Measurements from ENCODE around the gene TCF4.

TCF4 gene

GRCh38 chr18:55494441-55494840 lies 93.6 kb downstream of the TCF4 start:
- no peak overlapping the region for H3K4me3 ChIP-seq (ENCODE audit: low read length)

GRCh38 chr18:55491616-55492015 lies 96.4 kb downstream of the TCF4 start:
- no peaks in the 10 kb centered on the region for H3K4me1 ChIP-seq (ENCODE audit: control insufficient read depth, insufficient read depth, low read length)
- H3K36me3 ChIP-seq (ENCODE audit: control insufficient read depth, insufficient read depth, low read length) = no peaks in the 10 kb centered on the region
- no peaks in the 10 kb centered on the region for H3K27me3 ChIP-seq (ENCODE audit: control insufficient read depth, insufficient read depth, low read length)
- H3K9ac ChIP-seq (ENCODE audit: low read length) = no peak overlapping the region
- no peaks in the 10 kb centered on the region for H3K9me3 ChIP-seq (ENCODE audit: control insufficient read depth, low read length)
- no peak overlapping the region for H3K4me3 ChIP-seq (ENCODE audit: low read length)

More at GRCh38 chr18:55494441-55494840, 93.6 kb downstream of the TCF4 start:
- Histone ChIP-seq H3K9ac (ENCODE audit: low read length) (no peak overlapping the region), H3K4me1 (ENCODE audit: control insufficient read depth, insufficient read depth, low read length) (no peaks in the 10 kb centered on the region), H3K36me3 (ENCODE audit: control insufficient read depth, insufficient read depth, low read length) (no peaks in the 10 kb centered on the region), H3K27me3 (ENCODE audit: control insufficient read depth, insufficient read depth, low read length) (no peaks in the 10 kb centered on the region), H3K9me3 (ENCODE audit: control insufficient read depth, low read length) (no peaks in the 10 kb centered on the region)

- H3K9ac ChIP-seq (ENCODE audit: low read length) = no peak overlapping the region
- H3K36me3 ChIP-seq (ENCODE audit: control insufficient read depth, insufficient read depth, low read length) = no peaks in the 10 kb centered on the region
Measured at GRCh38 chr18:55489034-55489986, 98.7 kb downstream of the TCF4 start.

GRCh38 chr18:55488473-55488872 lies 99.5 kb downstream of the TCF4 start:
- Histone ChIP-seq H3K4me3 (ENCODE audit: low read length) (no peak overlapping the region), H3K9ac (ENCODE audit: low read length) (no peak overlapping the region), H3K27me3 (ENCODE audit: control insufficient read depth, insufficient read depth, low read length) (no peaks in the 10 kb centered on the region), H3K36me3 (ENCODE audit: control insufficient read depth, insufficient read depth, low read length) (no peaks in the 10 kb centered on the region), H3K4me1 (ENCODE audit: control insufficient read depth, insufficient read depth, low read length) (no peaks in the 10 kb centered on the region), H3K9me3 (ENCODE audit: control insufficient read depth, low read length) (no peaks in the 10 kb centered on the region)

More at GRCh38 chr18:55489034-55489986, 98.7 kb downstream of the TCF4 start:
- H3K9me3 ChIP-seq (ENCODE audit: control insufficient read depth, low read length) = no peaks in the 10 kb centered on the region
- no peak overlapping the region for H3K4me3 ChIP-seq (ENCODE audit: low read length)
- H3K27me3 ChIP-seq (ENCODE audit: control insufficient read depth, insufficient read depth, low read length) = no peaks in the 10 kb centered on the region
- no peaks in the 10 kb centered on the region for H3K4me1 ChIP-seq (ENCODE audit: control insufficient read depth, insufficient read depth, low read length)

- Histone ChIP-seq H3K9me3 (ENCODE audit: control insufficient read depth, low read length) (no peaks in the 10 kb centered on the region), H3K36me3 (ENCODE audit: control insufficient read depth, insufficient read depth, low read length) (no peaks in the 10 kb centered on the region), H3K27me3 (ENCODE audit: control insufficient read depth, insufficient read depth, low read length) (no peaks in the 10 kb centered on the region), H3K9ac (ENCODE audit: low read length) (no peak overlapping the region), H3K4me3 (ENCODE audit: low read length) (no peak overlapping the region), H3K4me1 (ENCODE audit: control insufficient read depth, insufficient read depth, low read length) (no peaks in the 10 kb centered on the region)
Measured at GRCh38 chr18:55487997-55488396, 100.0 kb downstream of the TCF4 start.

GRCh38 chr18:55486936-55487335 lies 101.1 kb downstream of the TCF4 start:
- Histone ChIP-seq H3K9ac (ENCODE audit: low read length) (no peak overlapping the region), H3K4me1 (ENCODE audit: control insufficient read depth, insufficient read depth, low read length) (no peaks in the 10 kb centered on the region), H3K27me3 (ENCODE audit: control insufficient read depth, insufficient read depth, low read length) (no peaks in the 10 kb centered on the region), H3K4me3 (ENCODE audit: low read length) (no peak overlapping the region), H3K36me3 (ENCODE audit: control insufficient read depth, insufficient read depth, low read length) (no peaks in the 10 kb centered on the region), H3K9me3 (ENCODE audit: control insufficient read depth, low read length) (no peaks in the 10 kb centered on the region)

- Histone ChIP-seq H3K27me3 (ENCODE audit: control insufficient read depth, insufficient read depth, low read length) (no peaks in the 10 kb centered on the region), H3K4me3 (ENCODE audit: low read length) (no peak overlapping the region), H3K4me1 (ENCODE audit: control insufficient read depth, insufficient read depth, low read length) (no peaks in the 10 kb centered on the region), H3K9ac (ENCODE audit: low read length) (no peak overlapping the region), H3K36me3 (ENCODE audit: control insufficient read depth, insufficient read depth, low read length) (no peaks in the 10 kb centered on the region), H3K9me3 (ENCODE audit: control insufficient read depth, low read length) (no peaks in the 10 kb centered on the region)
Measured at GRCh38 chr18:55485666-55486065, 102.3 kb downstream of the TCF4 start.

GRCh38 chr18:55484773-55485172 lies 103.2 kb downstream of the TCF4 start:
- Histone ChIP-seq H3K9ac (ENCODE audit: low read length) (no peak overlapping the region), H3K4me3 (ENCODE audit: low read length) (no peak overlapping the region), H3K4me1 (ENCODE audit: control insufficient read depth, insufficient read depth, low read length) (no peaks in the 10 kb centered on the region), H3K9me3 (ENCODE audit: control insufficient read depth, low read length) (no peaks in the 10 kb centered on the region), H3K27me3 (ENCODE audit: control insufficient read depth, insufficient read depth, low read length) (no peaks in the 10 kb centered on the region), H3K36me3 (ENCODE audit: control insufficient read depth, insufficient read depth, low read length) (no peaks in the 10 kb centered on the region)

GRCh38 chr18:55483266-55483871 lies 104.6 kb downstream of the TCF4 start:
- Histone ChIP-seq H3K36me3 (ENCODE audit: control insufficient read depth, insufficient read depth, low read length) (no peaks in the 10 kb centered on the region), H3K9ac (ENCODE audit: low read length) (no peak overlapping the region), H3K4me3 (ENCODE audit: low read length) (no peak overlapping the region), H3K4me1 (ENCODE audit: control insufficient read depth, insufficient read depth, low read length) (no peaks in the 10 kb centered on the region), H3K9me3 (ENCODE audit: control insufficient read depth, low read length) (no peaks in the 10 kb centered on the region), H3K27me3 (ENCODE audit: control insufficient read depth, insufficient read depth, low read length) (no peaks in the 10 kb centered on the region)

GRCh38 chr18:55479656-55480420 lies 108.2 kb downstream of the TCF4 start:
- H3K36me3 ChIP-seq (ENCODE audit: control insufficient read depth, insufficient read depth, low read length) = no peaks in the 10 kb centered on the region

GRCh38 chr18:55477860-55478581 lies 110.0 kb downstream of the TCF4 start:
- peak overlapping the region; percentile 9 for H3K4me3 ChIP-seq (ENCODE audit: low read length)
- H3K4me1 ChIP-seq (ENCODE audit: control insufficient read depth, insufficient read depth, low read length) = no peaks in the 10 kb centered on the region
- H3K9ac ChIP-seq (ENCODE audit: low read length) = peak overlapping the region; percentile 9
- H3K9me3 ChIP-seq (ENCODE audit: control insufficient read depth, low read length) = no peaks in the 10 kb centered on the region
- no peaks in the 10 kb centered on the region for H3K27me3 ChIP-seq (ENCODE audit: control insufficient read depth, insufficient read depth, low read length)
- no peaks in the 10 kb centered on the region for H3K36me3 ChIP-seq (ENCODE audit: control insufficient read depth, insufficient read depth, low read length)

More at GRCh38 chr18:55479656-55480420, 108.2 kb downstream of the TCF4 start:
- H3K27me3 ChIP-seq (ENCODE audit: control insufficient read depth, insufficient read depth, low read length) = no peaks in the 10 kb centered on the region
- no peak overlapping the region for H3K9ac ChIP-seq (ENCODE audit: low read length)
- no peak overlapping the region for H3K4me3 ChIP-seq (ENCODE audit: low read length)
- no peaks in the 10 kb centered on the region for H3K4me1 ChIP-seq (ENCODE audit: control insufficient read depth, insufficient read depth, low read length)
- no peaks in the 10 kb centered on the region for H3K9me3 ChIP-seq (ENCODE audit: control insufficient read depth, low read length)

All from mucosa of stomach (tissue), 1 donor.